GM21390 (cell line): ENCODE data around the gene CCDC141.

Source experiments
- ATAC-seq: cut with Tn5 transposase; IDR thresholded peaks from one replicate; pipeline ENCODE4 v1.9.1; 2021; ENCODE audit not compliant: unreplicated experiment

CCDC141 gene

DNA sequence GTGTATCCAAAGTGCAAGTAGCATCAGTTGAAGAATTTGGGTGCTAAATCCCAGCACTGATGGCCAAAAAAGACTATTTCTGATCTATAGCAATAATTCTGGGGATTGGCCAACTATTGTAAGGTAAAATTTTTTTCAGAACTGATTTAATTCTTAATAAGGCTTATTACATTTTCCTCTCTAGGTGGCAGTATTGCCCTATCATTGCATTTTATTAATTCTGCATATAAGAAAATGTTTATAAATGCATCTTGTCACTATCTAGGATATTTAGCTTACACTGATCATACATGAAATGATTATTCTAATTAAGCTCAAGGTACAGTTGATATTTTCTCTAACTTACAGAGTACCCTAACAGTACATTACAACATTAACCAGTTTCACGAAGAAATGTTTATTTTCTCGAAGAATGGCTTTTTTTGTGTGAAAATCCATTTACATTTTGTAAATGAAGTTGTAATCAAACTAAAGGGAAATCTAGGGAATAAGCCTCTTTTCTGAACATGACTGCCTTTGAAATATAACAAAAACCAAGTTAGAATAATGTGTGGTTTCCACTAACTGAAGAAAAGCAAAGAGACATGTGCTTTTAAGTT is 253.8 kb downstream of the CCDC141 start:
- ATAC-seq: no peak

GRCh38 chr2:178787934-178788333 is 262.0 kb downstream of the CCDC141 start:
- ATAC-seq: no peak

GRCh38 chr2:178787155-178787554 is 262.8 kb downstream of the CCDC141 start:
- ATAC-seq: no peak

- ATAC-seq: no peak
Measured at GRCh38 chr2:178783889-178784288, 266.0 kb downstream of the CCDC141 start.

- ATAC-seq: no peak
Measured at GRCh38 chr2:178782236-178782635, 267.7 kb downstream of the CCDC141 start.
